ENCODE results near the gene CWC27.
A peak's percentile ranks its signal among the peaks of the same experiment; 100 is the strongest.

Gene CWC27, protein sequence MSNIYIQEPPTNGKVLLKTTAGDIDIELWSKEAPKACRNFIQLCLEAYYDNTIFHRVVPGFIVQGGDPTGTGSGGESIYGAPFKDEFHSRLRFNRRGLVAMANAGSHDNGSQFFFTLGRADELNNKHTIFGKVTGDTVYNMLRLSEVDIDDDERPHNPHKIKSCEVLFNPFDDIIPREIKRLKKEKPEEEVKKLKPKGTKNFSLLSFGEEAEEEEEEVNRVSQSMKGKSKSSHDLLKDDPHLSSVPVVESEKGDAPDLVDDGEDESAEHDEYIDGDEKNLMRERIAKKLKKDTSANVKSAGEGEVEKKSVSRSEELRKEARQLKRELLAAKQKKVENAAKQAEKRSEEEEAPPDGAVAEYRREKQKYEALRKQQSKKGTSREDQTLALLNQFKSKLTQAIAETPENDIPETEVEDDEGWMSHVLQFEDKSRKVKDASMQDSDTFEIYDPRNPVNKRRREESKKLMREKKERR

GRCh38 chr5:64768358-64769312 is at the start of gene CWC27, which contains the start of gene SREK1IP1:
Gene CWC27, plus strand, starts transcription at chr5:64768930. Its CDS starts 217 bp downstream, at chr5:64769147.
Gene SREK1IP1, minus strand, starts transcription at chr5:64768691. Its CDS starts 174 bp downstream, at chr5:64768517.
- DNase-seq (ENCODE audit: low read depth in 2 of 2), result peak; percentile 93 to 95
- TF ChIP-seq, protein P1, sequence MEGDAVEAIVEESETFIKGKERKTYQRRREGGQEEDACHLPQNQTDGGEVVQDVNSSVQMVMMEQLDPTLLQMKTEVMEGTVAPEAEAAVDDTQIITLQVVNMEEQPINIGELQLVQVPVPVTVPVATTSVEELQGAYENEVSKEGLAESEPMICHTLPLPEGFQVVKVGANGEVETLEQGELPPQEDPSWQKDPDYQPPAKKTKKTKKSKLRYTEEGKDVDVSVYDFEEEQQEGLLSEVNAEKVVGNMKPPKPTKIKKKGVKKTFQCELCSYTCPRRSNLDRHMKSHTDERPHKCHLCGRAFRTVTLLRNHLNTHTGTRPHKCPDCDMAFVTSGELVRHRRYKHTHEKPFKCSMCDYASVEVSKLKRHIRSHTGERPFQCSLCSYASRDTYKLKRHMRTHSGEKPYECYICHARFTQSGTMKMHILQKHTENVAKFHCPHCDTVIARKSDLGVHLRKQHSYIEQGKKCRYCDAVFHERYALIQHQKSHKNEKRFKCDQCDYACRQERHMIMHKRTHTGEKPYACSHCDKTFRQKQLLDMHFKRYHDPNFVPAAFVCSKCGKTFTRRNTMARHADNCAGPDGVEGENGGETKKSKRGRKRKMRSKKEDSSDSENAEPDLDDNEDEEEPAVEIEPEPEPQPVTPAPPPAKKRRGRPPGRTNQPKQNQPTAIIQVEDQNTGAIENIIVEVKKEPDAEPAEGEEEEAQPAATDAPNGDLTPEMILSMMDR (IDR thresholded peaks at IDR 0.05; ENCODE audit: low read depth, low read length), result peak; percentile 43
- peak within 1 kb of the TSS; percentile 84 to 91 for H3K4me3 ChIP-seq (replicated peaks in 1 of 2; ENCODE audit: low read depth in 2 of 2, low read length in 2 of 2)

DNA sequence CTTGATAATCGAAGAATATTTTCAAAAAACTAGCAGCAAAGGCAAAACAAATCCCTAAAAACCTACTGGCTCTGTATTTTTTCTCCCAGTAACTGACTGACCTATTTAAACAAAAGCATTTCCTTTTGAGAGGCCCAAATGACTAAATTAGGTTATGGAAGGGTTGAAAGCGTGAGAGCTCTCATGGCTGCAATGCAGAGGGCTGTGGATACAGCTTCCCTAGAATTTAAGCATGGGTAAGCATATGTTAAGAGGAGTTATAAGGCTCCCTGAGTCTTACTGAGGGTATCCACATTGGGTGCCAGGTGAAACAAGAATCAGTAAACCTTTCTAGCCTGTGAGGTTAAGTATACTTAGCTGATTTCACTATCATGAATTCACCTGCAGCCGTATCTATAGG is 46.1 kb upstream of the CWC27 start:
- H3K4me3 ChIP-seq (replicated peaks in 1 of 2; ENCODE audit: low read depth in 2 of 2, low read length in 2 of 2), result no peak overlapping the region
- no peak for DNase-seq (ENCODE audit: low read depth in 2 of 2)
- TF ChIP-seq, protein P1 (IDR thresholded peaks at IDR 0.05; ENCODE audit: low read depth, low read length), result no peak

- TF ChIP-seq, protein P1 (IDR thresholded peaks at IDR 0.05; ENCODE audit: low read depth, low read length), result no peak
- no peak for DNase-seq (ENCODE audit: low read depth in 2 of 2)
- no peak overlapping the region for H3K4me3 ChIP-seq (replicated peaks in 1 of 2; ENCODE audit: low read depth in 2 of 2, low read length in 2 of 2)
Measured at GRCh38 chr5:64727150-64727549, 41.6 kb upstream of the CWC27 start.

DNA sequence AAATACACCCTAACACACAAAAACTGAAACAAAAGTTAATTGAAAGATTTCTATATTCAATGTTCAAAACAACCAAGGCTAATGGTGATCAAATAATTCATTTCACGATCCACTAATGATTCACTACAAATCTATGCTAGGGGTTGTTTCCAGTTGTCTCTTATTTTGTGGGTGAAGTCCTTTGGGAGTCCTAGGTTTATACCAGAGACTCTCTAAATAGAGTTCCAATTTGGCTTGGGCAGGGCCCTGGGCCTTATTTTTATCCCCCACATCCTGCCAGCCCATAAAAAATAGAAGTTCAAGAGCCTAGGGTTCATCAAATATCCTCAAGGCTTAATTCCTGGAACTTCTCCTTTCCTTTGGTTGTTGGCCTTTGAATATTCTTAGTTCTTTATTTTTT is 26.3 kb upstream of the CWC27 start:
- TF ChIP-seq, protein P1 (IDR thresholded peaks at IDR 0.05; ENCODE audit: low read depth, low read length), result no peak
- no peak overlapping the region for H3K4me3 ChIP-seq (replicated peaks in 1 of 2; ENCODE audit: low read depth in 2 of 2, low read length in 2 of 2)
- DNase-seq (ENCODE audit: low read depth in 2 of 2), result no peak

DNA sequence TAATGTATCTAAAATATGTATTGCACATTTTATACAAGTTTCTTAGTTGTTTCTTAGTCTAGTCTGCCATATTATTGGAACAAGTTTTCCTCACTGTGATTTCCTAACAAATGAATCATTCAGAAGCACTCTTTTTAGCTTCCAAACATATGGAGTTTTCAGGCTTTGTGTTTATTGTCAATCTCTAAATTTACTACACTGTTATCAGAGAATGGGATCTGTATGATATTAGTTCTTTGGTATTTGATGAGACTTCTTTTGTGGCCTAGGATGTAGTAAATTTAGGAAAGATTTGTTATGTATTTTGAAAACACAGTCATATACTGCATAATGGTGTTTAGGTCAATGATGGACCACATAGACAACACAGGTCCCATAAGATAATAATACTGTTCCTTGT is 25.9 kb upstream of the CWC27 start:
- DNase-seq (ENCODE audit: low read depth in 2 of 2), result peak in 1 of 2 donors; percentile 20
- no peak overlapping the region for H3K4me3 ChIP-seq (replicated peaks in 1 of 2; ENCODE audit: low read depth in 2 of 2, low read length in 2 of 2)
- TF ChIP-seq, protein P1 (IDR thresholded peaks at IDR 0.05; ENCODE audit: low read depth, low read length), result no peak

GRCh38 chr5:64744914-64745313 is 23.8 kb upstream of the CWC27 start:
- DNase-seq (ENCODE audit: low read depth in 2 of 2), result peak in 1 of 2 donors; percentile 22
- no peak overlapping the region for H3K4me3 ChIP-seq (replicated peaks in 1 of 2; ENCODE audit: low read depth in 2 of 2, low read length in 2 of 2)
- TF ChIP-seq, protein P1 (IDR thresholded peaks at IDR 0.05; ENCODE audit: low read depth, low read length), result no peak
